Neural progenitor cell (in vitro differentiated cells): ENCODE measurements around the gene FNIP1. TPM values are rescaled to one million over a fixed set of nuclear protein-coding genes. Genes with fewer than 3 reads are reported as not detected.

Source experiments
- DNase-seq: peaks from one replicate; pipeline ENCODE4 v3.0.0-alpha.2; 2016; ENCODE audit warnings: low spot score
- H2AFZ ChIP-seq: fragments of 200-600 bp; sonication (generic); replicated peaks from 2 replicates; pipeline ENCODE4 v1.6.1; 2016; ENCODE audit warnings: antibody characterized with exemption
- H3F3A ChIP-seq: fragments of 200-600 bp; sonication (generic); 2 replicates; pipeline ENCODE4 v1.6.1; 2016; ENCODE audit warnings: antibody characterized with exemption, low read depth
- H3K27ac ChIP-seq: fragments of 200-600 bp; sonication (generic); 2 replicates; pipeline ENCODE4 v1.5.1; 2016; ENCODE audit warnings: mild to moderate bottlenecking
- H3K27me3 ChIP-seq: fragments of 200-600 bp; sonication (generic); 2 replicates; pipeline ENCODE4 v1.6.1; 2016; ENCODE audit warnings: mild to moderate bottlenecking, moderate library complexity
- H3K36me3 ChIP-seq: fragments of 200-600 bp; sonication (generic); 2 replicates; pipeline ENCODE4 v1.5.1; 2016
- H3K4me1 ChIP-seq: fragments of 200-600 bp; sonication (generic); 2 replicates; pipeline ENCODE4 v1.6.1; 2016; ENCODE audit warnings: mixed run types
- H3K4me2 ChIP-seq: fragments of 200-600 bp; sonication (generic); 2 replicates; pipeline ENCODE4 v1.6.1; 2016
- H3K4me3 ChIP-seq: fragments of 200-600 bp; sonication (generic); 2 replicates; pipeline ENCODE4 v1.5.1; 2016
- H3K79me2 ChIP-seq: fragments of 200-600 bp; sonication (generic); 2 replicates; pipeline ENCODE4 v1.6.1; 2016; ENCODE audit warnings: low read depth
- H3K9ac ChIP-seq: fragments of 200-600 bp; sonication (generic); 2 replicates; pipeline ENCODE4 v1.6.1; 2016
- H3K9me3 ChIP-seq: fragments of 200-600 bp; sonication (generic); 2 replicates; pipeline ENCODE4 v1.5.1; 2016; ENCODE audit warnings: low read depth
- H4K20me1 ChIP-seq: fragments of 200-600 bp; sonication (generic); 2 replicates; pipeline ENCODE4 v1.6.1; 2016; ENCODE audit warnings: low read depth
- H3K27ac Mint-ChIP-seq: 3 replicates; pipeline ENCODE4 v1.8.0; 2021; ENCODE audit warnings: mixed read lengths
- H3K27me3 Mint-ChIP-seq: 2 replicates; pipeline ENCODE4 v1.8.0; 2022; ENCODE audit warnings: low read depth, mild to moderate bottlenecking, inconsistent platforms, moderate library complexity, mixed read lengths; ENCODE audit not compliant: insufficient read depth
- H3K36me3 Mint-ChIP-seq: 3 replicates; pipeline ENCODE4 v1.8.0; 2021; ENCODE audit warnings: mixed read lengths
- H3K4me1 Mint-ChIP-seq: 3 replicates; pipeline ENCODE4 v1.8.0; 2021; ENCODE audit warnings: mixed read lengths
- H3K4me3 Mint-ChIP-seq: 3 replicates; pipeline ENCODE4 v1.8.0; 2021; ENCODE audit warnings: mild to moderate bottlenecking, moderate library complexity, mixed read lengths
- H3K9me3 Mint-ChIP-seq: 3 replicates; pipeline ENCODE4 v1.8.0; 2020; ENCODE audit warnings: mixed read lengths
- EZH2 ChIP-seq: fragments of 200-600 bp; sonication (generic); IDR thresholded peaks from 2 replicates; pipeline ENCODE4 v1.6.1; 2017; ENCODE audit warnings: antibody characterized with exemption, mild to moderate bottlenecking, moderate library complexity
- EZH2phosphoT487 ChIP-seq: fragments of 200-600 bp; sonication (generic); IDR thresholded peaks from 2 replicates; pipeline ENCODE4 v1.6.1; 2017; ENCODE audit warnings: antibody characterized with exemption
- total RNA-seq: library from RNA; depleted of rRNA; stranded (reverse); fragments of >200 nt; gene quantifications from 2 replicates; pipeline ENCODE4 v1.2.3, GENCODE V29; 2015; ENCODE audit warnings: low replicate concordance
- TF ChIP-seq, protein P1 (sequence below): fragments of 200-600 bp; sonication (generic); IDR thresholded peaks from 2 replicates; pipeline ENCODE4 v1.5.1; 2017; ENCODE audit warnings: antibody characterized with exemption, mild to moderate bottlenecking

Gene FNIP1
- total RNA-seq, 1 donor from 2014 or later = 44.4 TPM

DNA sequence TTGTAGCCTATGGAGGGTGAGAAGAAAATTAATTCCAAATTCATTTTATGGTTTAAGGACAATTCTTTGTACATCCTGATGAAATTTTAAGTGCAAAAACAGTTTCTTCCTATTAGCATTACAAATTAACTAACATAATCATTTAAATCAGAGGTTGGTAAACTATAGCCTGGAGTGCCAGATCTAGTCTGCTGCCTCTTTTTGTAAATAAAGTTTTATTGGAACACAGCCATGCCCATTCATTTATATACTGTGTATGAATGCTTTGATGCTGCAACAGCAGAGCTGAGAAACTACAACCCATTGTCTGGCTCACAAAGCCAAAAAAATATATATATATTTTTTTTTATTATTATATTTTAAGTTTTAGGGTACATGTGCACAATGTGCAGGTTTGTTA lies 80.2 kb downstream of the FNIP1 start:
- Mint-ChIP-seq H3K36me3 (peaks cover 28% of the 10 kb centered on the region), H3K9me3 (no peaks in the 10 kb centered on the region), H3K27ac (no peak overlapping the region), H3K4me3 (no peak overlapping the region), H3K27me3 (no peaks in the 10 kb centered on the region), H3K4me1 (no peaks in the 10 kb centered on the region)
- Histone ChIP-seq H3K9me3 (no peaks in the 10 kb centered on the region), H3K79me2 (no peaks in the 10 kb centered on the region), H3K4me1 (no peaks in the 10 kb centered on the region), H3K9ac (no peak overlapping the region), H3K4me2 (no peak overlapping the region), H3K36me3 (no peaks in the 10 kb centered on the region), H4K20me1 (no peaks in the 10 kb centered on the region), H3K27ac (no peak overlapping the region), H3K4me3 (no peak overlapping the region), H3F3A (no peaks in the 10 kb centered on the region), H3K27me3 (no peaks in the 10 kb centered on the region), H2AFZ (no peak overlapping the region)
- DNase-seq = no peak
- TF ChIP-seq EZH2phosphoT487 (no peak), EZH2 (no peak)
- TF ChIP-seq, protein P1, sequence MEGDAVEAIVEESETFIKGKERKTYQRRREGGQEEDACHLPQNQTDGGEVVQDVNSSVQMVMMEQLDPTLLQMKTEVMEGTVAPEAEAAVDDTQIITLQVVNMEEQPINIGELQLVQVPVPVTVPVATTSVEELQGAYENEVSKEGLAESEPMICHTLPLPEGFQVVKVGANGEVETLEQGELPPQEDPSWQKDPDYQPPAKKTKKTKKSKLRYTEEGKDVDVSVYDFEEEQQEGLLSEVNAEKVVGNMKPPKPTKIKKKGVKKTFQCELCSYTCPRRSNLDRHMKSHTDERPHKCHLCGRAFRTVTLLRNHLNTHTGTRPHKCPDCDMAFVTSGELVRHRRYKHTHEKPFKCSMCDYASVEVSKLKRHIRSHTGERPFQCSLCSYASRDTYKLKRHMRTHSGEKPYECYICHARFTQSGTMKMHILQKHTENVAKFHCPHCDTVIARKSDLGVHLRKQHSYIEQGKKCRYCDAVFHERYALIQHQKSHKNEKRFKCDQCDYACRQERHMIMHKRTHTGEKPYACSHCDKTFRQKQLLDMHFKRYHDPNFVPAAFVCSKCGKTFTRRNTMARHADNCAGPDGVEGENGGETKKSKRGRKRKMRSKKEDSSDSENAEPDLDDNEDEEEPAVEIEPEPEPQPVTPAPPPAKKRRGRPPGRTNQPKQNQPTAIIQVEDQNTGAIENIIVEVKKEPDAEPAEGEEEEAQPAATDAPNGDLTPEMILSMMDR = no peak

DNA sequence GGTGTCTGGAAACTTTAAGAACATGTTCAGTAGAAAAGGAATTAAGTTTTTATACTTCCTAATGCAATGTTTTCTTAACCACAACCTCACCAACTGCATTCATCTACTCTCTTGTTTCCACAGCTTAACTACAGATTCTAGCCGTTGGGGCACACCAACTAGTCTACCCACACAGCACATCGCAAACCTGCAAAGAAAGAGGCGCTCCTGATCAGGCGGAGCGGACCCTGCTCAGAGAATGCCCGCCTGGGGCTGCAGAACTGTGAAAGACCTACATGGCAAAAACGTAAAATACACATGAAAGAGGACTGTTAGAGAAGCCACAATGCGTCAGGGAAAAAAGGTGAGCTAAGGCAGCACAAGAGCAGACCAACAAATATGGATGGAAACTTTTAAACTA lies 86.4 kb downstream of the FNIP1 start:
- Histone ChIP-seq H2AFZ (no peak overlapping the region), H3F3A (no peaks in the 10 kb centered on the region), H3K9ac (no peak overlapping the region), H3K9me3 (no peaks in the 10 kb centered on the region), H3K4me1 (no peaks in the 10 kb centered on the region), H3K79me2 (no peaks in the 10 kb centered on the region), H3K36me3 (no peaks in the 10 kb centered on the region), H3K27me3 (no peaks in the 10 kb centered on the region), H3K4me3 (no peak overlapping the region), H3K4me2 (no peak overlapping the region), H3K27ac (no peak overlapping the region), H4K20me1 (no peaks in the 10 kb centered on the region)
- TF ChIP-seq EZH2phosphoT487 (no peak), EZH2 (no peak)
- TF ChIP-seq, protein P1 = no peak
- Mint-ChIP-seq H3K27ac (no peak overlapping the region), H3K4me3 (no peak overlapping the region), H3K27me3 (no peaks in the 10 kb centered on the region), H3K4me1 (no peaks in the 10 kb centered on the region), H3K9me3 (no peaks in the 10 kb centered on the region), H3K36me3 (peaks cover 13% of the 10 kb centered on the region)
- no peak for DNase-seq

DNA sequence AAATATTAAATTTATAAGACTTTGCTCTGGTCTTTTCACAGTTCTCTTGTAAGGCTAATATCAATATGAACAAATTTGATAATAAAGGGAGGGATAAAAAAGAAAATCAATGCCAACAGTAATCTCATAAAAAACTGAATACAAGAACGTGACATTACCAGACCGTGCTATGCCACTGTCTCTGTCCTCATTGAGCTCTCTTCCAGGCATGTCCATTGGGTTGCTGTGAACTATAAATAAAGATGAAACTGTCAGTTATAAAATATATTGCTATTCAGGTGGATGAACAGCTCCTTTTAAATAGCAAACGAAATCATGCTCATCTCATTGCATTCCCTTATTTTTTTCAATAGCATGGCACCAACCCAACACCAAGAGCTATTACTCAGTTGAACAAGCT lies 87.8 kb downstream of the FNIP1 start:
- H3K4me3 Mint-ChIP-seq = no peak overlapping the region
- H3K36me3 ChIP-seq = peaks cover 7% of the 10 kb centered on the region
- H4K20me1 ChIP-seq = no peaks in the 10 kb centered on the region
- no peak overlapping the region for H3K27ac ChIP-seq
- no peak overlapping the region for H3K4me3 ChIP-seq
- no peak overlapping the region for H2AFZ ChIP-seq
- no peak overlapping the region for H3K27ac Mint-ChIP-seq
- H3K36me3 Mint-ChIP-seq = peaks cover 12% of the 10 kb centered on the region
- H3F3A ChIP-seq = no peaks in the 10 kb centered on the region
- H3K9me3 Mint-ChIP-seq = no peaks in the 10 kb centered on the region
- H3K9ac ChIP-seq = no peak overlapping the region
- H3K9me3 ChIP-seq = no peaks in the 10 kb centered on the region
- H3K27me3 ChIP-seq = no peaks in the 10 kb centered on the region
- TF ChIP-seq EZH2phosphoT487 = no peak
- TF ChIP-seq, protein P1 = no peak
- no peak for TF ChIP-seq EZH2
- H3K79me2 ChIP-seq = no peaks in the 10 kb centered on the region
- no peaks in the 10 kb centered on the region for H3K4me1 Mint-ChIP-seq
- H3K27me3 Mint-ChIP-seq = no peaks in the 10 kb centered on the region
- no peak overlapping the region for H3K4me2 ChIP-seq
- DNase-seq = no peak
- no peaks in the 10 kb centered on the region for H3K4me1 ChIP-seq
